ENCODE results near the gene MT4. TPM values are rescaled to one million over a fixed set of nuclear protein-coding genes. Genes with fewer than 3 reads are reported as not detected.

MT4 gene
- total RNA-seq, 5 donors from 2014 or later (not counting 1 experiment from before 2014, with no cell fraction given): not detected

DNA sequence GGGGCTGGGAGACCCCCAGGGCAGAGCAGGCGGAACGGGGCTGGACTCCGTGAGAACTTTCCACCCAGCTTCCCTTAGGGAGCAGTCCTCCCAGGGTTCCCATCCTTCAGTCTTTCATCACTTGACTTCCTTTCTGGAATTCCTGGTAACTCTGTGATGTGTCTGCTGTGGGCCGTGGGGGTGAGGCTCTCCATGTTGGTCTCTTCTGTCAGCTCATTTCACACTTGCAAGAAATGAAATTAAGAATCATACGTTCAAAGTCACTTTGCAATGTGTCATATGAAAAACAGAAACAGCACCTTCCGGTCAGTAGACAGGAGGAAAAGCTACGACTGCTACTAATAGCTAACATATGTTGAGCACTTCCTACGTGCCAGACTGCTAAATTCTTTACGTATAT, 39.6 kb upstream of the MT4 start:
- H3K36me3 Mint-ChIP-seq: no peaks in the 10 kb centered on the region
- no peak overlapping the region for H3K27ac Mint-ChIP-seq
- CTCF ChIA-PET: interaction anchor here in 1 of 2 donors (0.6 kb wide), 1 partner anchor 70 kb away, joined by 7 read pairs; no protein-coding TSS in a partner anchor
- H3K9me3 Mint-ChIP-seq: no peaks in the 10 kb centered on the region
- H3K4me1 Mint-ChIP-seq: peaks cover 6 to 9% (median 7%) of the 10 kb centered on the region in 3 donors
- no peak for ATAC-seq (replicated peaks in 1 of 4)
- peaks cover 9 to 10% of the 10 kb centered on the region in 2 donors for H3K27me3 Mint-ChIP-seq
- no peak for DNase-seq
- POLR2A ChIA-PET: no interaction called here
- 57% methylated on average over 1 of the region's 9 CpGs for WGBS (ENCODE audit: insufficient coverage)
- Histone ChIP-seq H3K36me3 (ENCODE audit: control insufficient read depth in 2 of 2, extremely low read depth in 1 of 2, insufficient read depth in 1 of 2, low read length in 1 of 2) (no peaks in the 10 kb centered on the region), H3K9me3 (no peaks in the 10 kb centered on the region), H3K27me3 (replicated peaks in 1 of 2; ENCODE audit: control insufficient read depth in 2 of 2, extremely low read depth in 1 of 2, insufficient read depth in 2 of 2, low read length in 1 of 2) (no peaks in the 10 kb centered on the region), H3K4me3 (ENCODE audit: control insufficient read depth in 1 of 2, extremely low read depth in 1 of 2, low read length in 1 of 2) (no peak overlapping the region), H3K4me1 (ENCODE audit: control insufficient read depth in 1 of 2, extremely low read depth in 1 of 2, insufficient read depth in 2 of 2, low read length in 2 of 2) (peaks cover 4 to 7% of the 10 kb centered on the region in 2 experiments), H3K27ac (ENCODE audit: low read length) (no peak overlapping the region)
- H3K4me3 Mint-ChIP-seq: no peak overlapping the region

DNA sequence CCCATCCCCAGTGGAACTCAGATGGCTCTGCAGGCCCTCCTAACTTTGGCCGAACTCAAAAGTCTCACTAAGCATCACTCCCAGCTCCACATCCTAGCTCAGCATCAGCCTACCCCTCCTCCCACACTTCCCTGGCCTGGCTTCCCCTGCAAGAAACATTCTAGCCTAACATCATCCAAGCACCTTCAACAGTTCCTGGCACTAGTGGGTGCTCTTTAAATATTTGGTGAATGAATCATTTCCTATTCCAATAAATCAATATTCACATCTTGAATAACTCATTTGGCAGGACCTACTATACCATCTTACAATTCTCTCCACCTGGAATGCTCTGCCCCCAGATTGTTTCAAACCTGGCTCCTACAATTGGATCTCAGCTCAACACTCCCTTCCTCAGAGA, 34.0 kb upstream of the MT4 start:
- Histone ChIP-seq H3K9me3 (no peaks in the 10 kb centered on the region), H3K27ac (ENCODE audit: low read length) (no peak overlapping the region), H3K27me3 (replicated peaks in 1 of 2; ENCODE audit: control insufficient read depth in 2 of 2, extremely low read depth in 1 of 2, insufficient read depth in 2 of 2, low read length in 1 of 2) (peaks cover 0 to 16% of the 10 kb centered on the region in 2 experiments), H3K36me3 (ENCODE audit: control insufficient read depth in 2 of 2, extremely low read depth in 1 of 2, insufficient read depth in 1 of 2, low read length in 1 of 2) (no peaks in the 10 kb centered on the region), H3K4me3 (ENCODE audit: control insufficient read depth in 1 of 2, extremely low read depth in 1 of 2, low read length in 1 of 2) (no peak overlapping the region), H3K4me1 (ENCODE audit: control insufficient read depth in 1 of 2, extremely low read depth in 1 of 2, insufficient read depth in 2 of 2, low read length in 2 of 2) (no peaks in the 10 kb centered on the region)
- Mint-ChIP-seq H3K27ac (no peak overlapping the region), H3K4me1 (no peaks in the 10 kb centered on the region), H3K27me3 (peaks cover 23 to 31% of the 10 kb centered on the region in 2 donors), H3K36me3 (no peaks in the 10 kb centered on the region), H3K4me3 (no peak overlapping the region), H3K9me3 (no peaks in the 10 kb centered on the region)
- ChIA-PET POLR2A (no interaction called here), CTCF (no interaction called here)
- no peak for DNase-seq
- ATAC-seq (replicated peaks in 1 of 4): no peak
- WGBS (ENCODE audit: insufficient coverage): 100% methylated on average over 1 of the region's 1 CpG

GRCh38 chr16:56532714-56533113, 32.2 kb upstream of the MT4 start:
- whole genome bisulfite sequencing (ENCODE audit: insufficient coverage): 54% methylated on average over 3 of the region's 4 CpGs
- H3K27ac ChIP-seq (ENCODE audit: low read length): no peak overlapping the region
- no peaks in the 10 kb centered on the region for H3K4me1 Mint-ChIP-seq

GRCh38 chr16:56534847-56535383, 30.0 kb upstream of the MT4 start:
- no peaks in the 10 kb centered on the region for H3K4me1 Mint-ChIP-seq
- no peaks in the 10 kb centered on the region for H3K36me3 ChIP-seq (ENCODE audit: control insufficient read depth in 2 of 2, extremely low read depth in 1 of 2, insufficient read depth in 1 of 2, low read length in 1 of 2)
- no peak overlapping the region for H3K4me3 ChIP-seq (ENCODE audit: control insufficient read depth in 1 of 2, extremely low read depth in 1 of 2, low read length in 1 of 2)
- no peaks in the 10 kb centered on the region for H3K36me3 Mint-ChIP-seq
- no peak overlapping the region for H3K27ac ChIP-seq (ENCODE audit: low read length)
- DNase-seq: no peak
- no peaks in the 10 kb centered on the region for H3K9me3 Mint-ChIP-seq
- H3K4me3 Mint-ChIP-seq: no peak overlapping the region
- peaks cover 22 to 46% of the 10 kb centered on the region in 2 donors for H3K27me3 Mint-ChIP-seq
- WGBS (ENCODE audit: insufficient coverage): 76% methylated on average over 5 of the region's 8 CpGs
- H3K27me3 ChIP-seq (replicated peaks in 1 of 2; ENCODE audit: control insufficient read depth in 2 of 2, extremely low read depth in 1 of 2, insufficient read depth in 2 of 2, low read length in 1 of 2): peaks cover 0 to 28% of the 10 kb centered on the region in 2 experiments
- H3K4me1 ChIP-seq (ENCODE audit: control insufficient read depth in 1 of 2, extremely low read depth in 1 of 2, insufficient read depth in 2 of 2, low read length in 2 of 2): no peaks in the 10 kb centered on the region
- H3K9me3 ChIP-seq: no peaks in the 10 kb centered on the region
- no peak for ATAC-seq (replicated peaks in 1 of 4)
- ChIA-PET CTCF (interaction anchor here in 1 of 2 donors (0.6 kb wide), 1 partner anchor 22 kb away, joined by 3 read pairs; no protein-coding TSS in a partner anchor), POLR2A (interaction anchor here in 1 of 2 donors (0.5 to 0.6 kb wide), 2 partner anchors 113 to 173 kb away, joined by 3 to 4 read pairs; no protein-coding TSS in a partner anchor)
- H3K27ac Mint-ChIP-seq: no peak overlapping the region

More at GRCh38 chr16:56532714-56533113, 32.2 kb upstream of the MT4 start:
- H3K9me3 ChIP-seq: no peaks in the 10 kb centered on the region
- Mint-ChIP-seq H3K27me3 (peaks cover 29 to 34% of the 10 kb centered on the region in 2 donors), H3K36me3 (no peaks in the 10 kb centered on the region), H3K9me3 (no peaks in the 10 kb centered on the region), H3K27ac (no peak overlapping the region), H3K4me3 (no peak overlapping the region)
- peaks cover 0 to 21% of the 10 kb centered on the region in 2 experiments for H3K27me3 ChIP-seq (replicated peaks in 1 of 2; ENCODE audit: control insufficient read depth in 2 of 2, extremely low read depth in 1 of 2, insufficient read depth in 2 of 2, low read length in 1 of 2)
- no peak for DNase-seq
- no peaks in the 10 kb centered on the region for H3K4me1 ChIP-seq (ENCODE audit: control insufficient read depth in 1 of 2, extremely low read depth in 1 of 2, insufficient read depth in 2 of 2, low read length in 2 of 2)
- no peak for ATAC-seq (replicated peaks in 1 of 4)
- POLR2A ChIA-PET: interaction anchor here in 1 of 2 donors (0.5 kb wide), 1 partner anchor 235 kb away, joined by 3 read pairs; no protein-coding TSS in a partner anchor
- CTCF ChIA-PET: interaction anchor here in 1 of 2 donors (0.6 kb wide), 2 partner anchors 76 to 415 kb away, joined by 3 read pairs; partner anchors contain the start of gene MT2A
- no peak overlapping the region for H3K4me3 ChIP-seq (ENCODE audit: control insufficient read depth in 1 of 2, extremely low read depth in 1 of 2, low read length in 1 of 2)
- H3K36me3 ChIP-seq (ENCODE audit: control insufficient read depth in 2 of 2, extremely low read depth in 1 of 2, insufficient read depth in 1 of 2, low read length in 1 of 2): no peaks in the 10 kb centered on the region

DNA sequence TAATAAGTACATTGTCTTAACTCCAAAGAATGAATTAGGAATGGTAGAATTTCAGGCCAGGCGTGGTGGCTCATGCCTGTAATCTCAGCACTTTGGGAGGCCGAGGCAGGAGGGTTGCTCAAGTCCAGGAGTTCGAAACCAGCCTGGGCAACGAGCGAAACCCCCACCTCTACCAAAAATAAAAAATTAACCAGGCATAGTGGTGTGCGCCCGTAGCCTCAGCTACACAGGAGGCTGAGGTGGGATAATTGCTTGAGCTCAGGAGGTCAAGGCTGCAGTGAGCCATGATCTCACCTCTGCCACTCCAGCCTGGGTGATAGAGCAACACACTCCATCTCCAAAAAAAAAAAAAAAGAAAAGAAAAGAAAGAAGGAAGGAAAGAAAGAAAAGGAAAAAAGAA, 26.5 kb upstream of the MT4 start:
- no peak overlapping the region for H3K4me3 Mint-ChIP-seq
- H3K36me3 Mint-ChIP-seq: no peaks in the 10 kb centered on the region

GRCh38 chr16:56539656-56540055, 25.2 kb upstream of the MT4 start:
- H3K27ac Mint-ChIP-seq: no peak overlapping the region
- ATAC-seq (replicated peaks in 1 of 4) (no peak), DNase-seq (no peak)
- no peaks in the 10 kb centered on the region for H3K4me1 Mint-ChIP-seq
- 60% methylated on average over 1 of the region's 4 CpGs for WGBS (ENCODE audit: insufficient coverage)
- Histone ChIP-seq H3K4me3 (ENCODE audit: control insufficient read depth in 1 of 2, extremely low read depth in 1 of 2, low read length in 1 of 2) (no peak overlapping the region), H3K4me1 (ENCODE audit: control insufficient read depth in 1 of 2, extremely low read depth in 1 of 2, insufficient read depth in 2 of 2, low read length in 2 of 2) (no peaks in the 10 kb centered on the region), H3K36me3 (ENCODE audit: control insufficient read depth in 2 of 2, extremely low read depth in 1 of 2, insufficient read depth in 1 of 2, low read length in 1 of 2) (no peaks in the 10 kb centered on the region), H3K27ac (ENCODE audit: low read length) (no peak overlapping the region), H3K27me3 (replicated peaks in 1 of 2; ENCODE audit: control insufficient read depth in 2 of 2, extremely low read depth in 1 of 2, insufficient read depth in 2 of 2, low read length in 1 of 2) (peaks cover 0 to 21% of the 10 kb centered on the region in 2 experiments), H3K9me3 (no peaks in the 10 kb centered on the region)
- CTCF ChIA-PET: no interaction called here
- H3K9me3 Mint-ChIP-seq: peaks cover 0 to 3% (median 0%) of the 10 kb centered on the region in 3 donors
- no peak overlapping the region for H3K4me3 Mint-ChIP-seq
- H3K36me3 Mint-ChIP-seq: no peaks in the 10 kb centered on the region
- peaks cover 13 to 45% of the 10 kb centered on the region in 2 donors for H3K27me3 Mint-ChIP-seq
- POLR2A ChIA-PET: no interaction called here

More for the DNA sequence above, 26.5 kb upstream of the MT4 start:
- no peak overlapping the region for H3K4me3 ChIP-seq (ENCODE audit: control insufficient read depth in 1 of 2, extremely low read depth in 1 of 2, low read length in 1 of 2)
- H3K36me3 ChIP-seq (ENCODE audit: control insufficient read depth in 2 of 2, extremely low read depth in 1 of 2, insufficient read depth in 1 of 2, low read length in 1 of 2): no peaks in the 10 kb centered on the region
- peaks cover 0 to 29% of the 10 kb centered on the region in 2 experiments for H3K27me3 ChIP-seq (replicated peaks in 1 of 2; ENCODE audit: control insufficient read depth in 2 of 2, extremely low read depth in 1 of 2, insufficient read depth in 2 of 2, low read length in 1 of 2)
- Mint-ChIP-seq H3K27me3 (peaks cover 18 to 53% of the 10 kb centered on the region in 2 donors), H3K4me1 (no peaks in the 10 kb centered on the region), H3K27ac (no peak overlapping the region), H3K9me3 (peaks cover 0 to 3% (median 0%) of the 10 kb centered on the region in 3 donors)
- DNase-seq (no peak), ATAC-seq (replicated peaks in 1 of 4) (no peak)
- no peaks in the 10 kb centered on the region for H3K9me3 ChIP-seq
- WGBS (ENCODE audit: insufficient coverage): no CpG with 5 or more reads among the region's 7 CpGs
- no peaks in the 10 kb centered on the region for H3K4me1 ChIP-seq (ENCODE audit: control insufficient read depth in 1 of 2, extremely low read depth in 1 of 2, insufficient read depth in 2 of 2, low read length in 2 of 2)
- no peak overlapping the region for H3K27ac ChIP-seq (ENCODE audit: low read length)
- POLR2A ChIA-PET: no interaction called here
- CTCF ChIA-PET: no interaction called here
